Muscle layer of duodenum (tissue), 2 donors: ENCODE results near the gene MYO1G.
"Not testable (repeated sequence)": the region's sequence is repeated elsewhere in the genome, so short reads cannot be mapped to it uniquely, and the experiment has no call there.

Source experiments
- H3K27ac ChIP-seq: one replicate; pipeline ENCODE4 v1.7.0; 2013; ENCODE audit warnings: mild to moderate bottlenecking, low read length
- H3K27me3 ChIP-seq: one replicate; pipeline ENCODE4 v1.7.0; 2013; ENCODE audit warnings: low read depth, mild to moderate bottlenecking, control low read depth, low read length
- H3K36me3 ChIP-seq, 2 donors: one replicate each; pipeline ENCODE4 v1.7.0; 2013; ENCODE audit warnings: low read length in 2 of 2, control low read depth in 1 of 2, mild to moderate bottlenecking in 1 of 2; ENCODE audit not compliant: insufficient read depth in 2 of 2, control insufficient read depth in 1 of 2
- H3K4me1 ChIP-seq, 2 donors: one replicate each; pipeline ENCODE4 v1.7.0; 2013; ENCODE audit warnings: low read length in 2 of 2, mild to moderate bottlenecking in 2 of 2, control low read depth in 1 of 2, moderate library complexity in 1 of 2; ENCODE audit not compliant: insufficient read depth in 2 of 2, control insufficient read depth in 1 of 2
- H3K4me3 ChIP-seq, 2 donors: one replicate each; pipeline ENCODE4 v1.7.0; 2013; ENCODE audit warnings: low read length in 2 of 2, low read depth in 1 of 2, mild to moderate bottlenecking in 1 of 2
- H3K9me3 ChIP-seq, 2 donors: one replicate each; pipeline ENCODE4 v1.7.0; 2013; ENCODE audit warnings: low read length in 2 of 2, control low read depth in 1 of 2, mild to moderate bottlenecking in 1 of 2; ENCODE audit not compliant: control insufficient read depth in 1 of 2
- donor health status: healthy.

The MYO1G gene

GRCh38 chr7:44995555-44996493, 17.0 kb upstream of the MYO1G start:
- no peaks in the 10 kb centered on the region for H3K27me3 ChIP-seq
- peaks cover 0 to 4% of the 10 kb centered on the region in 2 donors for H3K4me1 ChIP-seq
- no peak overlapping the region for H3K27ac ChIP-seq
- H3K9me3 ChIP-seq, result no peaks in the 10 kb centered on the region
- no peaks in the 10 kb centered on the region for H3K36me3 ChIP-seq
- no peak overlapping the region for H3K4me3 ChIP-seq

- Histone ChIP-seq H3K27ac (no peak overlapping the region), H3K4me1 (peaks cover 0 to 4% of the 10 kb centered on the region in 2 donors), H3K4me3 (no peak overlapping the region), H3K36me3 (no peaks in the 10 kb centered on the region), H3K27me3 (no peaks in the 10 kb centered on the region), H3K9me3 (no peaks in the 10 kb centered on the region)
Observed at GRCh38 chr7:44994877-44995554, 16.2 kb upstream of the MYO1G start.

- not testable (repeated sequence) for H3K4me1 ChIP-seq, H3K27ac ChIP-seq, H3K36me3 ChIP-seq, H3K4me3 ChIP-seq, H3K9me3 ChIP-seq, H3K27me3 ChIP-seq
Observed at GRCh38 chr7:44992004-44992795, 13.4 kb upstream of the MYO1G start.

GRCh38 chr7:44990109-44991023, 11.6 kb upstream of the MYO1G start:
- no peak overlapping the region for H3K27ac ChIP-seq
- H3K9me3 ChIP-seq, result no peaks in the 10 kb centered on the region
- H3K27me3 ChIP-seq, result no peaks in the 10 kb centered on the region

GRCh38 chr7:44989132-44989531, 10.3 kb upstream of the MYO1G start:
- Histone ChIP-seq H3K27me3 (no peaks in the 10 kb centered on the region), H3K9me3 (no peaks in the 10 kb centered on the region), H3K4me3 (no peak overlapping the region), H3K4me1 (peaks cover 10 to 12% of the 10 kb centered on the region in 2 donors), H3K36me3 (peaks cover 12 to 14% of the 10 kb centered on the region in 2 donors), H3K27ac (no peak overlapping the region)

More at GRCh38 chr7:44990109-44991023, 11.6 kb upstream of the MYO1G start:
- H3K4me3 ChIP-seq, result no peak overlapping the region
- H3K4me1 ChIP-seq, result peaks cover 4 to 8% of the 10 kb centered on the region in 2 donors
- H3K36me3 ChIP-seq, result peaks cover 0 to 7% of the 10 kb centered on the region in 2 donors

- Histone ChIP-seq H3K4me3 (no peak overlapping the region), H3K36me3 (peaks cover 16 to 19% of the 10 kb centered on the region in 2 donors), H3K4me1 (peaks cover 10 to 12% of the 10 kb centered on the region in 2 donors), H3K27ac (no peak overlapping the region), H3K27me3 (no peaks in the 10 kb centered on the region), H3K9me3 (no peaks in the 10 kb centered on the region)
Observed at GRCh38 chr7:44988701-44989100, 9.9 kb upstream of the MYO1G start.

- H3K36me3 ChIP-seq, result peaks cover 23 to 26% of the 10 kb centered on the region in 2 donors
- H3K27ac ChIP-seq, result no peak overlapping the region
- H3K9me3 ChIP-seq, result no peaks in the 10 kb centered on the region
- no peak overlapping the region for H3K4me3 ChIP-seq
- no peaks in the 10 kb centered on the region for H3K27me3 ChIP-seq
- H3K4me1 ChIP-seq, result peaks cover 10 to 12% of the 10 kb centered on the region in 2 donors
Observed at GRCh38 chr7:44987996-44988395, 9.2 kb upstream of the MYO1G start.

GRCh38 chr7:44987457-44987856, 8.6 kb upstream of the MYO1G start:
- Histone ChIP-seq H3K27me3 (no peaks in the 10 kb centered on the region), H3K27ac (no peak overlapping the region), H3K4me3 (peak overlapping the region in 1 of 2 donors; percentile 74), H3K36me3 (peaks cover 27 to 31% of the 10 kb centered on the region in 2 donors), H3K9me3 (no peaks in the 10 kb centered on the region), H3K4me1 (peaks cover 10 to 12% of the 10 kb centered on the region in 2 donors)

GRCh38 chr7:44986218-44987053, 7.6 kb upstream of the MYO1G start:
- Histone ChIP-seq H3K9me3 (no peaks in the 10 kb centered on the region), H3K4me3 (peak overlapping the region; percentile 74 to 88), H3K27ac (peak overlapping the region; percentile 98), H3K36me3 (peaks cover 28 to 33% of the 10 kb centered on the region in 2 donors), H3K4me1 (peaks cover 10 to 15% of the 10 kb centered on the region in 2 donors), H3K27me3 (no peaks in the 10 kb centered on the region)

GRCh38 chr7:44985900-44986217, 7.0 kb upstream of the MYO1G start:
- Histone ChIP-seq H3K4me1 (peaks cover 10 to 15% of the 10 kb centered on the region in 2 donors), H3K27ac (peak overlapping the region; percentile 98), H3K27me3 (no peaks in the 10 kb centered on the region), H3K36me3 (peaks cover 28 to 33% of the 10 kb centered on the region in 2 donors), H3K9me3 (no peaks in the 10 kb centered on the region), H3K4me3 (peak overlapping the region; percentile 74 to 88)
